B cell (primary cell): ENCODE results near the gene RNF2. TPM values are rescaled to one million over a fixed set of nuclear protein-coding genes. Genes with fewer than 3 reads are reported as not detected.

Experiments used
- ATAC-seq: fragments of 200-7000 bp; cut with Tn5 transposase; one replicate; pipeline ENCODE4 v1.10.0; 2021; ENCODE audit warnings: low read depth, mild to moderate bottlenecking, moderate number of reproducible peaks, moderate library complexity
- CTCF ChIA-PET: fragments of 350-600 bp; sonication (Branson Sonifier 250); formaldehyde crosslinking; loops from one replicate; lab custom pipeline; 2021; ENCODE audit warnings: antibody characterized with exemption, inconsistent platforms; lab: Charles Lee
- POLR2A ChIA-PET: fragments of 350-600 bp; sonication (Branson Sonifier 250); formaldehyde crosslinking; loops from one replicate; lab custom pipeline; 2021; ENCODE audit warnings: antibody characterized with exemption; lab: Charles Lee
- DNase-seq: peaks from one replicate; pipeline ENCODE4 v3.0.0; 2013
- H2AFZ ChIP-seq: 2 replicates; pipeline ENCODE4 v1.6.1; 2012; ENCODE audit warnings: mild to moderate bottlenecking, low read depth, low read length; ENCODE audit not compliant: insufficient read depth, poor library complexity, severe bottlenecking
- H3K27ac ChIP-seq, 2 donors: 1 replicate in 1 of 2; 2 replicates in 1 of 2; pipeline ENCODE4 v1.5.1; 2012 to 2013; ENCODE audit warnings: low read length in 2 of 2, mild to moderate bottlenecking in 2 of 2, moderate library complexity in 1 of 2
- H3K27me3 ChIP-seq, 4 experiments: fragments of 200-600 bp in 1 of 4; sonication (generic) in 1 of 4; replicated peaks in 1 of 4; 1 replicate in 2 of 4; 2 replicates in 2 of 4; pipeline versions ENCODE4 v1.6.1 to v1.7.0; 2013 to 2016; ENCODE audit warnings: low read length in 3 of 4, mild to moderate bottlenecking in 2 of 4, mixed read lengths in 1 of 4, moderate library complexity in 1 of 4; ENCODE audit not compliant: insufficient read depth in 4 of 4, control insufficient read depth in 3 of 4; ENCODE audit errors: control extremely low read depth in 1 of 4
- H3K36me3 ChIP-seq, 2 experiments: replicated peaks in 1 of 2; 1 replicate in 1 of 2; 2 replicates in 1 of 2; pipeline versions ENCODE4 v1.6.1 to v1.7.1; 2013; ENCODE audit warnings: low read length in 1 of 2; ENCODE audit not compliant: insufficient read depth in 2 of 2, control insufficient read depth in 1 of 2; ENCODE audit errors: control extremely low read depth in 1 of 2, extremely low read depth in 1 of 2
- H3K4me1 ChIP-seq, 2 donors: fragments of 200-600 bp in 1 of 2; sonication (generic) in 1 of 2; 1 replicate in 1 of 2; 2 replicates in 1 of 2; pipeline versions ENCODE4 v1.5.1 to v1.6.1; 2013 to 2017; ENCODE audit warnings: low read length in 2 of 2; ENCODE audit not compliant: control insufficient read depth in 2 of 2, insufficient read depth in 2 of 2
- H3K4me2 ChIP-seq: replicated peaks from 2 replicates; pipeline ENCODE3; 2012; ENCODE audit warnings: mild to moderate bottlenecking, low read depth, low read length; ENCODE audit not compliant: poor library complexity, severe bottlenecking
- H3K4me3 ChIP-seq, 5 experiments: fragments of 200-600 bp in 1 of 5; sonication (generic) in 1 of 5; 1 replicate in 3 of 5; 2 replicates in 2 of 5; pipeline versions ENCODE4 v1.5.1 to v1.7.0; 2011 to 2016; ENCODE audit warnings: low read length in 4 of 5, mild to moderate bottlenecking in 4 of 5, low read depth in 2 of 5, control low read depth in 1 of 5, moderate library complexity in 1 of 5; ENCODE audit not compliant: insufficient read depth in 1 of 5; ENCODE audit errors: control extremely low read depth in 1 of 5, extremely low read depth in 1 of 5
- H3K79me2 ChIP-seq: fragments of 200-600 bp; sonication (generic); one replicate; pipeline ENCODE4 v1.6.0; 2016; ENCODE audit warnings: low read length; ENCODE audit not compliant: control insufficient read depth, insufficient read depth
- H3K9ac ChIP-seq: fragments of 200-600 bp; sonication (generic); 2 replicates; pipeline ENCODE4 v1.6.1; 2017; ENCODE audit warnings: mild to moderate bottlenecking, low read length, moderate library complexity
- H3K9me3 ChIP-seq, 3 donors: one replicate each; pipeline versions ENCODE4 v1.6.1 to v1.7.1; 2013; ENCODE audit warnings: low read length in 2 of 3; ENCODE audit not compliant: control insufficient read depth in 2 of 3, insufficient read depth in 1 of 3; ENCODE audit errors: control extremely low read depth in 1 of 3
- H4K20me1 ChIP-seq: 2 replicates; pipeline ENCODE4 v1.6.0; 2012; ENCODE audit warnings: mild to moderate bottlenecking, low read length; ENCODE audit not compliant: insufficient read depth, control insufficient read depth, poor library complexity, severe bottlenecking
- H3K27ac Mint-ChIP-seq: one replicate; pipeline ENCODE4 v1.8.0; 2021; ENCODE audit warnings: mixed read lengths
- H3K27me3 Mint-ChIP-seq: one replicate; pipeline ENCODE4 v1.8.0; 2021; ENCODE audit warnings: mixed read lengths
- H3K4me1 Mint-ChIP-seq: one replicate; pipeline ENCODE4 v1.8.0; 2021; ENCODE audit warnings: mixed read lengths
- H3K4me3 Mint-ChIP-seq: one replicate; pipeline ENCODE4 v1.8.0; 2021; ENCODE audit warnings: mixed read lengths
- H3K9me3 Mint-ChIP-seq: one replicate; pipeline ENCODE4 v1.8.0; 2022; ENCODE audit warnings: mixed read lengths; ENCODE audit not compliant: insufficient read depth
- EZH2 ChIP-seq: IDR thresholded peaks from 2 replicates; pipeline ENCODE4 v1.6.1; 2012; ENCODE audit warnings: borderline replicate concordance, low read depth, mild to moderate bottlenecking, moderate library complexity, low read length; ENCODE audit not compliant: insufficient read depth, poor library complexity, severe bottlenecking
- WGBS: methylation state at CpG from one replicate; pipeline ENCODE4 v1.1.5; 2013; ENCODE audit warnings: missing lambda C conversion rate; ENCODE audit not compliant: insufficient coverage; 5-methylcytosine and 5-hydroxymethylcytosine counted together
- intact Hi-C: fragments of 100-400 bp; cut with micrococcal nuclease; formaldehyde crosslinking; loops from one replicate; pipeline ENCODE4 v1.10.0; 2022
- polyA plus RNA-seq: library from polyadenylated mRNA; depleted of rRNA; stranded (reverse); fragments of >200 nt; gene quantifications from 2 replicates; pipeline ENCODE4 v1.2.3, GENCODE V29; 2012
- total RNA-seq, 2 donors: library from RNA; stranded (reverse); fragments of 120-200 nt in 1 of 2; gene quantifications; 1 replicate in 1 of 2; 2 replicates in 1 of 2; pipeline versions ENCODE4 v1.2.3 to v1.2.4, GENCODE V29; 2013 to 2022
- TF ChIP-seq, protein P1 (sequence below): fragments of 200-600 bp; IDR thresholded peaks from one replicate; pipeline ENCODE4 v1.8.0; 2022; ENCODE audit warnings: antibody characterized with exemption, mild to moderate bottlenecking

The RNF2 gene
- total and polyA plus RNA-seq, 2 donors (not counting 1 experiment from before 2014, with no cell fraction given) = 13.9 to 29.5 TPM

DNA sequence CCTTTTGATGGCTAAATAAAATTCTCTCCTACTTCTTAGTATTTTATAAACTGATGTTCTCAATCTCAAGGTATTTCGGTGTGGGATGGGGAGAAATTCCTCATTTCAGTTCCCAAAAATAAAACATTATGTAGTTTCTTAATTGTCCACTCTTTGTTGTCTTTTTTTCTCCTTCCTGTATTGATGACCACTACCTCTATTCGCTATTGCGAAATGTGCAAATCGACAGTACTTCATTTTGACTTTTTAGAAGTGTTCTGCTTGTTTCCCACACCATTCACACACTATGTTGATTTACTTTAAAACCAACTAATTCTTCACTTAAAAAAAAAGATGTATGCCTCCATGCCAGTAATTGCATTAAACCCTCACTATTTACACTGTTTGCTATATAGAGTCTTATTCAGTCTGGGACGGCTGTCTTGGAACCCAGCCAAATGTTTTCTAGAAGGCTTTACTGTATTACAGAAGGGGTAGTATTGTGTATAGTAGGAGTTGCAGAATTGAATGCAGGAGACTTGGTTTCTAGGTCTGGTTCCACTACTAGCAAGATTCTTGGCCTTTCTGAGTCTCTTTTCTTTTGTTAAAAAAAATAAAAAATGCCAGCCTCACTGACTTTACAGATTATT, 5.6 kb downstream of the RNF2 start:
- Mint-ChIP-seq H3K9me3 (no peaks in the 10 kb centered on the region), H3K27ac (no peak overlapping the region), H3K27me3 (no peaks in the 10 kb centered on the region), H3K4me3 (no peak overlapping the region), H3K4me1 (peaks cover 36% of the 10 kb centered on the region)
- H3K79me2 ChIP-seq = peaks cover 89% of the 10 kb centered on the region
- no peak overlapping the region for H3K4me3 ChIP-seq
- no peak for TF ChIP-seq EZH2
- TF ChIP-seq, protein P1, sequence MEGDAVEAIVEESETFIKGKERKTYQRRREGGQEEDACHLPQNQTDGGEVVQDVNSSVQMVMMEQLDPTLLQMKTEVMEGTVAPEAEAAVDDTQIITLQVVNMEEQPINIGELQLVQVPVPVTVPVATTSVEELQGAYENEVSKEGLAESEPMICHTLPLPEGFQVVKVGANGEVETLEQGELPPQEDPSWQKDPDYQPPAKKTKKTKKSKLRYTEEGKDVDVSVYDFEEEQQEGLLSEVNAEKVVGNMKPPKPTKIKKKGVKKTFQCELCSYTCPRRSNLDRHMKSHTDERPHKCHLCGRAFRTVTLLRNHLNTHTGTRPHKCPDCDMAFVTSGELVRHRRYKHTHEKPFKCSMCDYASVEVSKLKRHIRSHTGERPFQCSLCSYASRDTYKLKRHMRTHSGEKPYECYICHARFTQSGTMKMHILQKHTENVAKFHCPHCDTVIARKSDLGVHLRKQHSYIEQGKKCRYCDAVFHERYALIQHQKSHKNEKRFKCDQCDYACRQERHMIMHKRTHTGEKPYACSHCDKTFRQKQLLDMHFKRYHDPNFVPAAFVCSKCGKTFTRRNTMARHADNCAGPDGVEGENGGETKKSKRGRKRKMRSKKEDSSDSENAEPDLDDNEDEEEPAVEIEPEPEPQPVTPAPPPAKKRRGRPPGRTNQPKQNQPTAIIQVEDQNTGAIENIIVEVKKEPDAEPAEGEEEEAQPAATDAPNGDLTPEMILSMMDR = no peak
- ATAC-seq (no peak), DNase-seq (no peak)
- no peak overlapping the region for H3K27ac ChIP-seq
- intact Hi-C loops = no loop called here
- 100% methylated on average over 3 of the region's 5 CpGs for WGBS
- H3K27me3 ChIP-seq = no peaks in the 10 kb centered on the region
- H4K20me1 ChIP-seq = peaks cover 79% of the 10 kb centered on the region
- H2AFZ ChIP-seq = no peak overlapping the region
- H3K4me2 ChIP-seq = no peak overlapping the region
- POLR2A ChIA-PET = no interaction called here
- no peaks in the 10 kb centered on the region for H3K36me3 ChIP-seq
- peaks cover 12 to 14% of the 10 kb centered on the region in 2 donors for H3K4me1 ChIP-seq
- peaks cover 0 to 7% (median 0%) of the 10 kb centered on the region in 3 donors for H3K9me3 ChIP-seq
- no peak overlapping the region for H3K9ac ChIP-seq
- CTCF ChIA-PET = interaction anchor here (0.6 kb wide), 1 partner anchor 10 kb away, joined by 3 read pairs; no protein-coding TSS in a partner anchor

DNA sequence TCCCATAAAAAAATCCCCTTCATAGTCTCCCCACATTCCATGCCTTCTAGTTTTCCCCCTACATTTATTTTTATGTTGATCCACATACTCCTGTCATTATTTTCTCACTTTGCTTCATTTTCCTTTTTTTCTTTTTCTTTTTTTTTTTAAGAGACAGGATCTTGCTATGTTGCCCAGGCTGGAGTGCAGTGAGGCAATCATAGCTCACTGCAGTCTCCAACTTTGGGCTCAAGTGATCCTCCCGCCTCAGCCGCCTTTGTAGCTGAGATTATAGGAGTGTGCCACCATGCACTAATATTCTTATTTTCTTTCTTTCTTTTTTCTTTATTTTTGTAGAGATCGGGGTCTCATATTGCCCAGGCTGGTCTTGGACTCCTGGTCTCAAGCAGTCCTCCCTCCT, 7.8 kb downstream of the RNF2 start:
- H3K9me3 Mint-ChIP-seq = no peaks in the 10 kb centered on the region
- no peaks in the 10 kb centered on the region for H3K36me3 ChIP-seq
- peaks cover 0 to 7% (median 0%) of the 10 kb centered on the region in 3 donors for H3K9me3 ChIP-seq
- H3K4me3 ChIP-seq = no peak overlapping the region
- H2AFZ ChIP-seq = no peak overlapping the region
- no peak overlapping the region for H3K4me2 ChIP-seq
- H3K27ac ChIP-seq = no peak overlapping the region
- H3K27me3 Mint-ChIP-seq = no peaks in the 10 kb centered on the region
- ChIA-PET POLR2A (no interaction called here), CTCF (no interaction called here)
- H3K79me2 ChIP-seq = peaks cover 97% of the 10 kb centered on the region
- ATAC-seq = no peak
- peaks cover 27% of the 10 kb centered on the region for H3K4me1 Mint-ChIP-seq
- H3K27ac Mint-ChIP-seq = no peak overlapping the region
- peaks cover 7 to 8% of the 10 kb centered on the region in 2 donors for H3K4me1 ChIP-seq
- H3K9ac ChIP-seq = no peak overlapping the region
- no peak for DNase-seq
- peaks cover 77% of the 10 kb centered on the region for H4K20me1 ChIP-seq
- no peaks in the 10 kb centered on the region for H3K27me3 ChIP-seq
- intact Hi-C loops = no loop called here
- no peak for TF ChIP-seq EZH2
- TF ChIP-seq, protein P1 = no peak
- H3K4me3 Mint-ChIP-seq = no peak overlapping the region
- no CpG with 5 or more reads among the region's 3 CpGs for WGBS
